Subcutaneous abdominal adipose tissue (tissue), 5 donors: ENCODE measurements around the gene ADK.
"Not testable (repeated sequence)": the region's sequence is repeated elsewhere in the genome, so short reads cannot be mapped to it uniquely, and the experiment has no call there.

ENCODE experiments used
- H3K27ac ChIP-seq: one replicate; pipeline ENCODE4 v1.7.0; 2013; ENCODE audit warnings: low read depth, mild to moderate bottlenecking, inconsistent platforms, low read length, moderate library complexity
- H3K27me3 ChIP-seq, 5 donors: one replicate each; pipeline ENCODE4 v1.7.0; 2013; ENCODE audit warnings: low read length in 5 of 5, inconsistent platforms in 1 of 5; ENCODE audit not compliant: control insufficient read depth in 5 of 5, insufficient read depth in 4 of 5
- H3K36me3 ChIP-seq, 5 donors: one replicate each; pipeline ENCODE4 v1.7.0; 2013; ENCODE audit warnings: low read length in 5 of 5; ENCODE audit not compliant: control insufficient read depth in 5 of 5, insufficient read depth in 5 of 5
- H3K4me1 ChIP-seq, 5 donors: one replicate each; pipeline ENCODE4 v1.7.0; 2013; ENCODE audit warnings: low read length in 5 of 5, mild to moderate bottlenecking in 3 of 5, moderate library complexity in 1 of 5; ENCODE audit not compliant: control insufficient read depth in 5 of 5, insufficient read depth in 5 of 5
- H3K4me3 ChIP-seq, 5 donors: one replicate each; pipeline ENCODE4 v1.7.0; 2013; ENCODE audit warnings: low read length in 5 of 5, low read depth in 1 of 5
- H3K9ac ChIP-seq, 5 donors: one replicate each; pipeline ENCODE4 v1.7.0; 2013; ENCODE audit warnings: low read length in 5 of 5, mild to moderate bottlenecking in 4 of 5, moderate library complexity in 3 of 5
- H3K9me3 ChIP-seq, 5 donors: one replicate each; pipeline ENCODE4 v1.7.0; 2013; ENCODE audit warnings: low read length in 5 of 5; ENCODE audit not compliant: control insufficient read depth in 5 of 5
- donor health status: healthy.
- donor health status: healthy.
- donor health status: healthy.
- donor health status: healthy.
- donor health status: healthy.

The ADK gene

DNA sequence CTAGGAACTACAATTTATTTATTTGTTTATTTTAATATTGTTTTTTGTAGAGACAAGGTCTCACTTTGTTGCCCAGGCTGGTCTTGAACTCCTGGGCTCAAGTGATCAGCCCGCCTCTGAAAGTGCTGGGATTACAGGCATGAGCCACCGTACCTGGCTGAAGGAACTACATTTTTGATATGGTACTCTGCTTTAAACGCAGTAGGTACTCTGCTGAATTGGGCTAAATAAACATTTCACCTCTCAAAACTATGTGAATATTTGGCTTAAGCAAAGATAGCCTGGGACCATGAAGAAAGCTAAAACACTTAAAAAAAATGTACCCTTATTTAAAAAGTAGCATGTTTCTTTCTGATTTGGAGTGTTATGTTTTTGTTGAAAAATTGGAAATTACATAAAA is 138.2 kb downstream of the ADK start:
- H3K27ac ChIP-seq: peak overlapping the region; percentile 50
- peaks cover 0 to 9% (median 0%) of the 10 kb centered on the region in 5 donors for H3K4me1 ChIP-seq
- H3K27me3 ChIP-seq: no peaks in the 10 kb centered on the region
- peaks cover 0 to 2% (median 0%) of the 10 kb centered on the region in 5 donors for H3K9me3 ChIP-seq
- no peak overlapping the region for H3K9ac ChIP-seq
- no peak overlapping the region for H3K4me3 ChIP-seq
- H3K36me3 ChIP-seq: no peaks in the 10 kb centered on the region

DNA sequence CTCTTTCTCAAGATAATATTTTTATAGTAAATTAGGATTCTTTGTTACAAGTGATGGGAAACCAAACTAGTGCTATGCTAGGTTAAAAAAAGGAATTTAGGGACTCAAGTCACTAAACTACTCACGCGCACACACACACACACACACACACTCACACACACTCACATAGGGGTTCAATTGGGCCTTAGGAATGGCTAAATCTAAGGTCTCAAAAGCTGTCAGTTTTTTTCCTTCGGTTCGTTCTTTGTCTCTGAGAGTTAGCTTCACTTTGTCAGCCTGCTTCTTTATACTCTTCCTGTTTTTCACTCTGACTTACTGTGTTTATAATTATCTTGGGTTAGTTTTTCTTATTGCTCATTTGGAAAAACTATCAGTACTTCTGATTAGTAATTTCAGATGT is 138.9 kb downstream of the ADK start:
- Histone ChIP-seq H3K4me1 (peaks cover 0 to 9% (median 0%) of the 10 kb centered on the region in 5 donors), H3K27ac (peak overlapping the region; percentile 50), H3K27me3 (no peaks in the 10 kb centered on the region), H3K36me3 (no peaks in the 10 kb centered on the region), H3K4me3 (peak overlapping the region in 2 of 5 donors; percentile 28 to 39), H3K9me3 (peaks cover 0 to under 1% (median 0%) of the 10 kb centered on the region in 5 donors), H3K9ac (peak overlapping the region in 1 of 5 donors; percentile 48)

DNA sequence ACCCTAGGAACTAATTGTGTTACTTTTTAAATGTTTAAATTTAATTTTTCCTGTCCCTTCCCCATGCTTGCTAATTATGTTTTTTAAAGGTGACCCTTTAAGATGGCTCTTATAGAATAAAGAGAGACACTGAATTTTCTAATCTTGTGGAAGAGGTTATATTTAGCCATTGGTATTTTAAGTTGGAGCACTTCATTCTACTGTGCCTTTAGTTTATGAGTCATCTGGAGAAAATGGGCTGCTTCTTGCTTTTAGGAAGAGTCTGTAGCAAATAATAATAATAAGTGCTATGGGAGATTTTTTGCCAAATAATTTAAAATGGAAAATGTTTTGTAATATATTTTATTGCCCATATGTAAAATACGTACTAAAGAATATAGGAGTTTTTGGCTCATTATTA is 139.7 kb downstream of the ADK start:
- no peaks in the 10 kb centered on the region for H3K27me3 ChIP-seq
- H3K27ac ChIP-seq: peak overlapping the region; percentile 50
- H3K4me3 ChIP-seq: no peak overlapping the region
- no peaks in the 10 kb centered on the region for H3K36me3 ChIP-seq
- peak overlapping the region in 1 of 5 donors; percentile 40 for H3K9ac ChIP-seq
- no peaks in the 10 kb centered on the region for H3K9me3 ChIP-seq
- peaks cover 0 to 9% (median 0%) of the 10 kb centered on the region in 5 donors for H3K4me1 ChIP-seq

DNA sequence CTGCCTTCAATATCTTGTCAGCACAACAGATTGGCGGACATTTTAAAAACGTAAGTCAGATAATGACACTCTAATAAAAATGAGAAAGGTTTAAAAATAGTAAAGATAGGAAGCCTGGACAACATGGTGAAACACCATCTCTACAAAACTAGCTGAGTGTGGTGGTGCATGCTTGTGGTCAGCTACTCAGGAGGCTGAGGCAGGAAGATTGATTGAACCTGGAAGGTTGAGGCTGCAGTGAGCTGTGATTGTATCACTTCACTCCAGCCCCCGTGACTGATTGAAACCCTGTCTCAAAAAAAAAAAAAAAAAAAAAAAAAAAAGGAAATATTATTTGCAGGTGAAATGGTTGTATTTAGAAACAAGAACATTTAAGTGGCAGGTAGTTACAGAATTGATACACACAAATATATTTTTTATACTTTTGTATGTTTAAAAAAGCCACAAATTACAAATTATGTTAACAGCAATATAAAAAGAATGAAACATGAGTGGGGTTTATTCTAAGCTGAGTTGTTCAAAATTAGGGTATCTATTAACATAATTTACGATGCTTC is 141.9 kb downstream of the ADK start:
- peaks cover 0 to 9% (median 0%) of the 10 kb centered on the region in 5 donors for H3K4me1 ChIP-seq
- no peak overlapping the region for H3K9ac ChIP-seq
- H3K9me3 ChIP-seq: no peaks in the 10 kb centered on the region
- H3K27me3 ChIP-seq: no peaks in the 10 kb centered on the region
- no peak overlapping the region for H3K27ac ChIP-seq
- no peaks in the 10 kb centered on the region for H3K36me3 ChIP-seq
- no peak overlapping the region for H3K4me3 ChIP-seq

DNA sequence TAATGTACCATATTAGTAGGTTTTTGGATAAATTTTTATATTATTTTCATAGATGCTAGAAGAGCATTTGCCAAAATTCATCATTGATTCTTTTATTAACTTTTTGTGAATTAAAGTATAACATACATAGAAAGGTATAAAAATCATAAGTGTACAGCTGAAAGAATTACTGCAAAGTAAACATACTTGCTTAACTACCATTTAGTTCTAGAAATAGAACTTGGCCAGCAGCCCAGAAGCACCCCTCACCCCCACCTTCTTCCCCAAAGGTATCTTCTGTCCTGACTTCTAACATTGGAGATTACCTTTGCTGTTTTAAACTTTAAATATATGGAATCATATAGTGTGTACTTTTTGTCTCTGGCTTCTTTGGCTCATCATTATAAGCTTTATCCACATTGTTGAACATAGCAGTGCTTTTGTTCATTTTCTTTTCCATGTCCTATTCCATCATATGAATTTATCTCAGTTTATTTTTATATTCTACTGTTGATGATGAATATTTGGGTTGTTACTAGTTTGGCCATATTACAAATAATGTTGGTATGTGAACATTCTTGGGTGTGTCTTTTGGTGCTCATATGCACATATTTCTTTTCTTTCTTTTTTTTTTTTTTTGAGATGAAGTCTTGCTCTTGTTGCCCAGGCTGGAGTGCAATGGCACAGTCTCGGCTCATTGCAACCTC is 142.8 kb downstream of the ADK start:
- no peak overlapping the region for H3K4me3 ChIP-seq
- H3K27me3 ChIP-seq: no peaks in the 10 kb centered on the region
- H3K4me1 ChIP-seq: peaks cover 0 to 9% (median 0%) of the 10 kb centered on the region in 5 donors
- H3K36me3 ChIP-seq: no peaks in the 10 kb centered on the region
- no peaks in the 10 kb centered on the region for H3K9me3 ChIP-seq
- H3K27ac ChIP-seq: no peak overlapping the region
- no peak overlapping the region for H3K9ac ChIP-seq

DNA sequence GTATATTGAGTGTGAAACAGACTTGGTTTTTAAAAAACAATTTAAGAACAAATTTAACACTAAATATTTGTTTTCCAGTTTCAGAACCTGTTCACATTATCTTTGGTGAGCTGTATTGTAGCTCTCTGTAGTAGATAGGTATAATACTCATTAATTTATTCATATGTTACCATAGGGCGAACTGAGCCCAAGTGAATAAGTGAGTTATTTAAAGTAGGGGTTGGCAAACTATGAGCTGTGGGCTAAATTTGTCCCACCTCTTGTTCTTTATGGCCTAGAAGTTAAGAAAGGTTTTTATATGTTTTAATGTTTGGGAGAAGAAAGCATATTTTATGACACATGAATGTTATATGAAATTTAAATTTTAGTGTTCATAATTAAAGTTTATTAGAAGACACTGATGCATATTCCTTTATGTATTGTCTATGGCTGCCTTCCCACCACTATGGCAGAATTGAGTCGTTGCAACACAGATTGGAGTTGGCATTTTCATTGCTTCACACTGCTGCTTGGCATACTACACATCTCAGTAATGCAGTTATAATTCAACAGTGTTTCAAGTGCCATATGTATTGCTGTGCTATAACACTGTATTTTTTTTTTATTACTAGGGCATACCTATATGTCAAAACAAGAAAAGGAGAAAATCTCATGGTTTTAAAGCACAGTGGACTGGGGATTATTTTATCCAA is 146.5 kb downstream of the ADK start:
- Histone ChIP-seq H3K9me3 (no peaks in the 10 kb centered on the region), H3K4me1 (no peaks in the 10 kb centered on the region), H3K9ac (no peak overlapping the region), H3K27ac (no peak overlapping the region), H3K27me3 (no peaks in the 10 kb centered on the region), H3K4me3 (no peak overlapping the region), H3K36me3 (no peaks in the 10 kb centered on the region)

DNA sequence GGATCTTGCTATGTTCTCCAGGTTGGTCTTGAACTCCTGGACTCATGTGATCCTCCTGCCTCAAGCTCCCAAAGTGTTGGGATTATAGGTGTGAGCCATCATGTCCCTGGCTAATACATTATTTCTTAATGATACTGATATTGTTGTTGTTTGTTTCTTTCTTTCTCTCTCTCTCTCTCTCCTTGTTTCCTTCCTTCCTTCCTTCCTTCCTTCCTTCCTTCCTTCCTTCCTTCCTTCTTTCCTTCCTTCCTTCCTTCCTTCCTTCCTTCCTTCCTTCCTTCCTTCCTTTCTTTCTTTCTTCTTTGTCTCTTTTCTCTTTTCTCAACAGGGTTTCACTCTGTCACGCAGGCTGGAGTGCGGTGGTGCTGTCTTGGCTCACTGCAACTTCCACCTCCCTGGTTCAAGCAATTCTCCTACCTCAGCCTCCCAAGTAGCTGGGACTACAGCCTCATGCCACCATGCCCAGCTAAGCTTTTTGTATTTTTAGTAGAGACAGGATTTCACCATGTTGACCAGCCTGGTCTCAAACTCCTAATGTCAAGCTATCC is 149.1 kb downstream of the ADK start:
- H3K27me3 ChIP-seq, H3K4me1 ChIP-seq, H3K4me3 ChIP-seq, H3K9me3 ChIP-seq, H3K36me3 ChIP-seq, H3K27ac ChIP-seq, H3K9ac ChIP-seq: not testable (repeated sequence)

DNA sequence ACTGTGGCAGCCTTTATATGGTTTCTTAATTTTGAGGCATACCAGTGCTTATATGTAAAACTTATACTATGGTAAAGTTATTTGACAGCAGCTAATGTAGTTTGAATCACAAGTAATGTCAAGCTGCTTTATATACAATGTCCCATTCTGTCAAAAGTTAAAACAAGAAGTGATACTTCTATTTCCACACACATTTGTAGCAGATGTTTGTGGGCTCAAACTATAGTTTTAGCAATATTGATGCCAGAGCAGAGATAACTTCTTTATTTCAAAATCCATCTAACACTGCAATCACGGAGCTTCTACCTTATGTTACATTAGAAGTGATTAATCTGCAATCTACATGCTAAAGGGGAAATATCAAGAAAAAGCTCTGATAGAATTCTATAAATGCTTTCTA is 149.6 kb downstream of the ADK start:
- no peak overlapping the region for H3K27ac ChIP-seq
- H3K9me3 ChIP-seq: no peaks in the 10 kb centered on the region
- H3K4me3 ChIP-seq: no peak overlapping the region
- H3K9ac ChIP-seq: no peak overlapping the region
- no peaks in the 10 kb centered on the region for H3K27me3 ChIP-seq
- H3K36me3 ChIP-seq: no peaks in the 10 kb centered on the region
- H3K4me1 ChIP-seq: no peaks in the 10 kb centered on the region

DNA sequence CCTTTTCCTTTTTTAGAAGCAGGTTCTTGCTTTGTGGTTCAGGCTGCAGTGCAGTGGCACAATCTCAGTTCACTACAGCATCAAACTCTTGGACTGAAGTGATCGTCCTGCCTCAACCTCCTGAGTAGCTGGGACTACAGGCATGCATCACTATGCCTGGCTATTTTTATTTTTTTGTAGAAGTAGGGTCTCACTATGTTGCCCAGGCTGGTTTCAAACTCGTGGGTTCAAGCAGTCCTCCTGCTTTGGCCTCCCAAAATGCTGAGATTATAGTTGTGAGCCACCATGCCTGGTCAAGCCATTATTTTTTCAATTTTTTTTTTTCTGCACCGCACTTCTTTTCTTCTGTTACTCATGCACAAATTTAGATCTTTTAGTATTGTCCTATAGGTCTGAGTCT is 154.7 kb downstream of the ADK start:
- peaks cover 0 to 10% (median 6%) of the 10 kb centered on the region in 5 donors for H3K4me1 ChIP-seq
- H3K36me3 ChIP-seq: no peaks in the 10 kb centered on the region
- H3K27me3 ChIP-seq: no peaks in the 10 kb centered on the region
- H3K4me3 ChIP-seq: no peak overlapping the region
- H3K9me3 ChIP-seq: no peaks in the 10 kb centered on the region
- no peak overlapping the region for H3K9ac ChIP-seq
- no peak overlapping the region for H3K27ac ChIP-seq
